GM12875 (cell line): ENCODE results near the gene MYO1G.

Experiments
- H3K4me3 ChIP-seq: one replicate; pipeline ENCODE4 v1.5.1; 2011; ENCODE audit warnings: low read depth, low read length, control low read depth
- CTCF ChIP-seq: IDR thresholded peaks from 2 replicates; pipeline ENCODE4 v1.5.1; 2011; ENCODE audit warnings: low read depth, mild to moderate bottlenecking, control low read depth, inconsistent platforms, low read length, moderate library complexity, borderline replicate concordance; ENCODE audit not compliant: insufficient read depth

MYO1G gene

DNA sequence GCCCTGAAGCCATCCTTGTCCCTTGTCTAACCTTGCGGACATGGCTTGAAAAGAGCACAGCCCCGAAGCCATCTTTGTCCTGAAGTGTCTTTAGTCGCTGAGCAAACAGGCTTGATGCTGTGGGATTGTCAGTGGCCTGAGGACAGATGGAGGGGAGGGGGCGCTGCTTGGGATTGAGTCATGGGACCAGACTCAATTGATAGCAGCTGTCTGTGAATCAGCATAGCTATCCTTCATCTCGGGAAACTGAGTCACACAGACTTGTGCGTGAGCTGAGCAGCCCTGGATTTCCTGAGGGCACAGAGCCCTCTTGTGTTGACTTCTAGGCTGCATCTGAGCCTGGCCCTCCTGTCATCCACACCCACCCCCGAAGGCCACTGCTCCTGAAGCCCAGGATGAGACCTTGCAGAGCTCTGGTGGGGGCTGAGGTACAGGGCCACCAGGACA lies 14.4 kb downstream of the MYO1G start:
- 0 out of 2 replicates have a peak, but pooled peaks have one; percentile 24 for TF ChIP-seq CTCF

GRCh38 chr7:44963364-44964290 lies 15.2 kb downstream of the MYO1G start:
- H3K4me3 ChIP-seq = no peak overlapping the region
- no peak for TF ChIP-seq CTCF

More for the DNA sequence above, 14.4 kb downstream of the MYO1G start:
- H3K4me3 ChIP-seq = no peak overlapping the region

DNA sequence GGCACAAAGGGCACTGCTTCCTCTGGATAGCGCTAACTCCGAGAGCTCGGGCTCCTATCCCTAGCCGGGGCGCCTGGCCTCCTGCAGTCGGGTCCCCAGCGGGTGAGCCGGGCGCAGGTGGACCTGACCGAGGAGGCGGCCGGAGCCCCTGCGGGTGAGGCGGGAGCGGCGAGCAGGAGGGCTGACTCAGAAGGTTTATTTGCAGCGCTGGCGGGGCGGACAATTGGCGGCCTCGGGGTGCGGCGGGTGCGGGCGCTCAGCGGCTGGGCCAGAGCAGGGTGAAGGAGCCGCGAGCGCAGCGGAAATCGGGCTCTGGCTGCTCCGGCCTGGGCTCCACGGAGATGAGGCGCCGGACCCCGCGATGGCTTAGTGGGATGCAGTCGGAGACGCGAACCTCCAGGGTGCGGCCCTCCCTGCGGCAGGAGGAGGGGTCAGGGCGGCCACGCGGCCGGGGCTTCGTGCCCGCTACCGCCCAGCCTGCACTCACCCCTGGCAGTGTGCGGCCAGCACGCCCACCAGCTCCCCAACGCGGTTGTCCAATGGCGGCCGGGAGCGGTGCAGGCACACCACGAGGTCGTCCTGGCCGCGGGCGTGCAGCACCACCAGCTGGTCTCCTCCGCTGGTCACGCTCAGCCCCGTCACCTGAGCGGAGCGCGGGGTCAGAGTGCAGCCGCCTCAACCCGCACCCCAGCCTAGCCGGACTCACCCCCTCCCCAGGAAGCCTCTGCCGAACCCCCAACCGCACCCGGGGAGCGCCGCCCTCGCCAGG lies 16.1 kb downstream of the MYO1G start:
- H3K4me3 ChIP-seq = no peak overlapping the region
- TF ChIP-seq CTCF = no peak

DNA sequence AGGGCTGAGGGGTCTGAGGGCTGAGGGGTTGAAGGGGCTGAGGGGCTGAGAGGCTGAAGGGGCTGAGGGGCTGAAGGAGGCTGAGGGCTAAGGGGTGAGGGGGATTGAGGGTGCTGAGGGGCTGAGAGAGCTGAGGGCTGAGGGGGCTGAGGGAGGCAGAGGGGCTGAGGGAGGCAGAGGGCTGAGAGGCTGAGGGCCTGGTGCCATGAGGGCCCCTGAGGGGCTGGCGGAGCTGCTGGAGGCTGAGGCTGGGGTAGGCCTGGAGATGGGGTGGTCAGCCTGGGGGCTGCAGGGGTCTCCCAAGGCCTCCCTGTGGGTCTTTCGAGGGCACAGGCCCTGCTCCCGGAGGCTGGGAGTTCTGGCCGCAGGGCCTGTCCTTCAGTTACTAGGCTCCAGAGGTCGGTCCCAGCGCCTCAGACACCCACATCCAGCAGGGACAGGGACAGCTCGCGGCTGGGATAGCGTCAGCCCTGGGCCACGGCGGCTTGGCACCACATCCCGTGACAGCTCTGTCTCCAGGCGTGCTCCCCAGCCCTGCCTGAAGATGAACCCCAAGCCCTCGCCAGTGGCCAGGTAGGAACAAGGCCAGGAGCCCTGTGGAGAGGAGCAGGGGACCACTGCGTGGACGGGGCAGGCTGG lies 16.9 kb downstream of the MYO1G start:
- TF ChIP-seq CTCF = no peak
- H3K4me3 ChIP-seq = no peak overlapping the region

GRCh38 chr7:44960011-44960580 lies 18.7 kb downstream of the MYO1G start:
- no peak overlapping the region for H3K4me3 ChIP-seq
- no peak for TF ChIP-seq CTCF

- no peak overlapping the region for H3K4me3 ChIP-seq
- no peak for TF ChIP-seq CTCF
Observed at GRCh38 chr7:44959433-44959951, 19.3 kb downstream of the MYO1G start.
